ENCODE data around the gene SLIT3. TPM values are rescaled to one million over a fixed set of nuclear protein-coding genes. Genes with fewer than 3 reads are reported as not detected.

Gene SLIT3
- total RNA-seq, 1 experiment from 2014 or later, result not detected

GRCh38 chr5:168721966-168722365 lies 579.0 kb downstream of the SLIT3 start:
- no peaks in the 10 kb centered on the region for H3F3A ChIP-seq (ENCODE audit: insufficient read depth, low read depth)
- no peaks in the 10 kb centered on the region for H3K9me3 ChIP-seq (ENCODE audit: insufficient read depth, low read depth)
- no peaks in the 10 kb centered on the region for H3K4me1 ChIP-seq (replicated peaks; ENCODE audit: insufficient read depth)
- no peak overlapping the region for H3K4me2 ChIP-seq
- intact Hi-C loops (cut with micrococcal nuclease; ENCODE audit: unreplicated experiment), result no loop called here
- BruUV-seq (replicated peaks), result no TSS peak
- H3K36me3 ChIP-seq (ENCODE audit: low read depth), result no peaks in the 10 kb centered on the region
- no peak overlapping the region for H3K27ac ChIP-seq
- H2AFZ ChIP-seq, result no peak overlapping the region
- H3K9me2 ChIP-seq (ENCODE audit: insufficient read depth), result no peaks in the 10 kb centered on the region
- DNase-seq, result no peak
- no peak for TF ChIP-seq EZH2 (IDR thresholded peaks at IDR 0.05; ENCODE audit: low read depth)
- TF ChIP-seq, protein P1, sequence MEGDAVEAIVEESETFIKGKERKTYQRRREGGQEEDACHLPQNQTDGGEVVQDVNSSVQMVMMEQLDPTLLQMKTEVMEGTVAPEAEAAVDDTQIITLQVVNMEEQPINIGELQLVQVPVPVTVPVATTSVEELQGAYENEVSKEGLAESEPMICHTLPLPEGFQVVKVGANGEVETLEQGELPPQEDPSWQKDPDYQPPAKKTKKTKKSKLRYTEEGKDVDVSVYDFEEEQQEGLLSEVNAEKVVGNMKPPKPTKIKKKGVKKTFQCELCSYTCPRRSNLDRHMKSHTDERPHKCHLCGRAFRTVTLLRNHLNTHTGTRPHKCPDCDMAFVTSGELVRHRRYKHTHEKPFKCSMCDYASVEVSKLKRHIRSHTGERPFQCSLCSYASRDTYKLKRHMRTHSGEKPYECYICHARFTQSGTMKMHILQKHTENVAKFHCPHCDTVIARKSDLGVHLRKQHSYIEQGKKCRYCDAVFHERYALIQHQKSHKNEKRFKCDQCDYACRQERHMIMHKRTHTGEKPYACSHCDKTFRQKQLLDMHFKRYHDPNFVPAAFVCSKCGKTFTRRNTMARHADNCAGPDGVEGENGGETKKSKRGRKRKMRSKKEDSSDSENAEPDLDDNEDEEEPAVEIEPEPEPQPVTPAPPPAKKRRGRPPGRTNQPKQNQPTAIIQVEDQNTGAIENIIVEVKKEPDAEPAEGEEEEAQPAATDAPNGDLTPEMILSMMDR (conservative IDR thresholded peaks at IDR 0.05), result no peak
- POLR2A ChIA-PET (ENCODE audit: unreplicated experiment), result no interaction called here
- H4K20me1 ChIP-seq (ENCODE audit: insufficient read depth), result no peaks in the 10 kb centered on the region
- no peak overlapping the region for H3K4me3 ChIP-seq
- no peaks in the 10 kb centered on the region for H3K79me2 ChIP-seq (ENCODE audit: low read depth)
- CTCF ChIA-PET, result no interaction called here
- peaks cover 66% of the 10 kb centered on the region for H3K27me3 ChIP-seq (ENCODE audit: insufficient read depth, low read depth)

DNA sequence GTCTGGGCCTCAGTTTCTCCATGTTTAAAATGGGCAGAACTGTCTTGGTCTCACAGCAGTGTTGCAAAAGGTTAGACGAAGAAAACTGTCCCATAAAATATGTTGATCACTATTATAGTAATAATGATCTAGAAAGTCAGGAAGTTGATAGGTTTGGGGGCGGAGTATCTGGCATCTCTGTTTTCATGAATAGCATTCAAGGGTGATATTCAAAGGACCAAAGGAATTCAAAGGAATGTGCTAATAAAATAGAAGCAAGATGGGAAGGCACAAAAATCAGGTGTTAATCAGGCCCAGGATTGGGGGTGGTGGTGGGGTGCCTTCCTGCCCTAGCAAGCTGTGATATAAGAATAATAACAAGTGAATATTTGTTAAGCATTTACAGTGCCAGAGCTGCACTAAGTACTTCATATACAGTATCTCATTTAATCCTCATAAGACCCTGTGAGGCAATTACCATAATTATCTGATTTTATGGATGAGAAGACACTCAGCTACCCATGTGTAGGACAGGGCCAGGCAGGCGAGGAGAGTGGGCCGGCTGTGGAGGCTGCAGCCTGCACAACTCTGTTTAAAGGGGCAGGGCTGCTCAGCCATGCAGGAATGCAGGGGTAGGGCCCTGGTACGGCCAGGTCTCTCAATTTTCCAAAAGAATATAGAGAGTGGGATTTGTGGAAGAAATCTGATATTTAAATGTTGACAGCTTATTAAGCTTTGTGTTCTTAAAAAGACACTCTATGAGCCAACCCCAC lies 579.8 kb downstream of the SLIT3 start:
- no peaks in the 10 kb centered on the region for H3K4me1 ChIP-seq (replicated peaks; ENCODE audit: insufficient read depth)
- ChIA-PET POLR2A (ENCODE audit: unreplicated experiment) (no interaction called here), CTCF (no interaction called here)
- no peak overlapping the region for H3K4me2 ChIP-seq
- BruUV-seq (replicated peaks), result no TSS peak
- intact Hi-C loops (cut with micrococcal nuclease; ENCODE audit: unreplicated experiment), result no loop called here
- no peak for DNase-seq
- H3K27me3 ChIP-seq (ENCODE audit: insufficient read depth, low read depth), result peaks cover 66% of the 10 kb centered on the region
- no peaks in the 10 kb centered on the region for H3K9me3 ChIP-seq (ENCODE audit: insufficient read depth, low read depth)
- no peak overlapping the region for H3K4me3 ChIP-seq
- no peaks in the 10 kb centered on the region for H3K36me3 ChIP-seq (ENCODE audit: low read depth)
- TF ChIP-seq, protein P1 (conservative IDR thresholded peaks at IDR 0.05), result no peak
- no peak for TF ChIP-seq EZH2 (IDR thresholded peaks at IDR 0.05; ENCODE audit: low read depth)
- no peaks in the 10 kb centered on the region for H4K20me1 ChIP-seq (ENCODE audit: insufficient read depth)
- H3K27ac ChIP-seq, result no peak overlapping the region
- no peak overlapping the region for H2AFZ ChIP-seq
- H3K9me2 ChIP-seq (ENCODE audit: insufficient read depth), result no peaks in the 10 kb centered on the region
- no peaks in the 10 kb centered on the region for H3F3A ChIP-seq (ENCODE audit: insufficient read depth, low read depth)
- no peaks in the 10 kb centered on the region for H3K79me2 ChIP-seq (ENCODE audit: low read depth)

DNA sequence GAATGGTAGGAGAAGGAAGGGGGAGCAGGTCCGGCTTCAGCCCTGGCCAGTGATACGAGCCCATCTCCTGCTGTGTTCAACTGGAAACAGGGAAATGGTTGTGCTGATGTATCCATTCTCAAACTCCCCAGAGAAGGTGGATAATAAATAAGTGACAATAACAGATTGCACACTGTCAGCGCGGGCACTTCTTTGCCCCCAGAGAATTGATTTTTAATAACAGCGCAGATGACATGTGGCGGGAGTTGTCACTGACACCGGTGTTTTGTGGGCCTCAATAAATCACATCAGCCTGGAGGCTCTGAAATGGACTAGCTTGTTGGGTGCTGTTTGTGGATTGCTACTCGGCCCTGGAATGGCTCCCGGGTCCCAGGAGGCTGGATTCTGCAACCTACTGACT lies 580.4 kb downstream of the SLIT3 start:
- TF ChIP-seq, protein P1 (conservative IDR thresholded peaks at IDR 0.05), result no peak
- TF ChIP-seq EZH2 (IDR thresholded peaks at IDR 0.05; ENCODE audit: low read depth), result no peak
- no TSS peak for BruUV-seq (replicated peaks)
- intact Hi-C loops (cut with micrococcal nuclease; ENCODE audit: unreplicated experiment), result no loop called here
- H3K79me2 ChIP-seq (ENCODE audit: low read depth), result no peaks in the 10 kb centered on the region
- H3F3A ChIP-seq (ENCODE audit: insufficient read depth, low read depth), result no peaks in the 10 kb centered on the region
- no peaks in the 10 kb centered on the region for H3K36me3 ChIP-seq (ENCODE audit: low read depth)
- no peak overlapping the region for H3K4me3 ChIP-seq
- no peaks in the 10 kb centered on the region for H4K20me1 ChIP-seq (ENCODE audit: insufficient read depth)
- no peak for DNase-seq
- H3K4me1 ChIP-seq (replicated peaks; ENCODE audit: insufficient read depth), result no peaks in the 10 kb centered on the region
- CTCF ChIA-PET, result no interaction called here
- H2AFZ ChIP-seq, result no peak overlapping the region
- H3K9me2 ChIP-seq (ENCODE audit: insufficient read depth), result no peaks in the 10 kb centered on the region
- H3K9me3 ChIP-seq (ENCODE audit: insufficient read depth, low read depth), result no peaks in the 10 kb centered on the region
- POLR2A ChIA-PET (ENCODE audit: unreplicated experiment), result no interaction called here
- H3K4me2 ChIP-seq, result no peak overlapping the region
- no peak overlapping the region for H3K27ac ChIP-seq
- peaks cover 66% of the 10 kb centered on the region for H3K27me3 ChIP-seq (ENCODE audit: insufficient read depth, low read depth)

Data from PC-9 (cell line).